ENCODE measurements around the gene WWOX.

The WWOX gene

GRCh38 chr16:79184464-79185030 is 1085.1 kb downstream of the WWOX start:
- FAIRE-seq (no peak), DNase-seq (ENCODE audit: insufficient read length, low spot score) (no peak)

- no peak for FAIRE-seq
- DNase-seq (ENCODE audit: insufficient read length, low spot score): no peak
Measured at GRCh38 chr16:79185711-79186110, 1086.3 kb downstream of the WWOX start.

GRCh38 chr16:79186196-79186595 is 1086.7 kb downstream of the WWOX start:
- no peak for FAIRE-seq
- DNase-seq (ENCODE audit: insufficient read length, low spot score): no peak

GRCh38 chr16:79188115-79188738 is 1088.8 kb downstream of the WWOX start:
- DNase-seq (ENCODE audit: insufficient read length, low spot score) (no peak), FAIRE-seq (no peak)

- DNase-seq (ENCODE audit: insufficient read length, low spot score) (no peak), FAIRE-seq (no peak)
Measured at GRCh38 chr16:79188739-79189122, 1089.3 kb downstream of the WWOX start.

GRCh38 chr16:79190542-79190941 is 1091.1 kb downstream of the WWOX start:
- DNase-seq (ENCODE audit: insufficient read length, low spot score) (no peak), FAIRE-seq (no peak)

GRCh38 chr16:79191933-79192332 is 1092.5 kb downstream of the WWOX start:
- no peak for FAIRE-seq
- no peak for DNase-seq (ENCODE audit: insufficient read length, low spot score)

GRCh38 chr16:79192904-79193303 is 1093.5 kb downstream of the WWOX start:
- no peak for FAIRE-seq
- DNase-seq (ENCODE audit: insufficient read length, low spot score): no peak

- no peak for DNase-seq (ENCODE audit: insufficient read length, low spot score)
- no peak for FAIRE-seq
Measured at GRCh38 chr16:79194291-79194690, 1094.8 kb downstream of the WWOX start.

GRCh38 chr16:79195938-79196337 is 1096.5 kb downstream of the WWOX start:
- DNase-seq (ENCODE audit: insufficient read length, low spot score) (no peak), FAIRE-seq (no peak)

GRCh38 chr16:79201436-79201835 is 1102.0 kb downstream of the WWOX start:
- FAIRE-seq (no peak), DNase-seq (ENCODE audit: insufficient read length, low spot score) (no peak)

- DNase-seq (ENCODE audit: insufficient read length, low spot score) (no peak), FAIRE-seq (no peak)
Measured at GRCh38 chr16:79202977-79203376, 1103.5 kb downstream of the WWOX start.

GRCh38 chr16:79204486-79204885 is 1105.0 kb downstream of the WWOX start:
- no peak for FAIRE-seq
- no peak for DNase-seq (ENCODE audit: insufficient read length, low spot score)

- DNase-seq (ENCODE audit: insufficient read length, low spot score) (no peak), FAIRE-seq (no peak)
Measured at GRCh38 chr16:79206889-79207288, 1107.4 kb downstream of the WWOX start.

GRCh38 chr16:79209308-79209707 is 1109.9 kb downstream of the WWOX start:
- DNase-seq (ENCODE audit: insufficient read length, low spot score): no peak
- no peak for FAIRE-seq

GRCh38 chr16:79210607-79211006 is 1111.2 kb downstream of the WWOX start:
- DNase-seq (ENCODE audit: insufficient read length, low spot score) (no peak), FAIRE-seq (no peak)

GRCh38 chr16:79211586-79211985 is 1112.1 kb downstream of the WWOX start:
- FAIRE-seq (no peak), DNase-seq (ENCODE audit: insufficient read length, low spot score) (no peak)

GRCh38 chr16:79212114-79212791 is 1112.8 kb downstream of the WWOX start:
- DNase-seq (ENCODE audit: insufficient read length, low spot score) (no peak), FAIRE-seq (no peak)

- no peak for FAIRE-seq
- no peak for DNase-seq (ENCODE audit: insufficient read length, low spot score)
Measured at GRCh38 chr16:79213214-79213613, 1113.8 kb downstream of the WWOX start.

- FAIRE-seq (no peak), DNase-seq (ENCODE audit: insufficient read length, low spot score) (no peak)
Measured at GRCh38 chr16:79215289-79215688, 1115.8 kb downstream of the WWOX start.

GRCh38 chr16:79217375-79218011 is 1118.0 kb downstream of the WWOX start:
- DNase-seq (ENCODE audit: insufficient read length, low spot score) (no peak), FAIRE-seq (no peak)

GRCh38 chr16:79218351-79218750 is 1118.9 kb downstream of the WWOX start:
- no peak for FAIRE-seq
- DNase-seq (ENCODE audit: insufficient read length, low spot score): no peak

Data from HTR-8/SVneo (cell line).